Activated T-helper 9 cell treated with anti-CD3 and anti-CD28 coated beads, Interleukin-2, amount 50 U/mL, for 16 hours (primary cell): Measurements from ENCODE around the gene SRC.

Source experiments
- DNase-seq: peaks from one replicate; pipeline ENCODE4 v3.0.0-alpha.2; 2020; ENCODE audit warnings: low read depth

The SRC gene

DNA sequence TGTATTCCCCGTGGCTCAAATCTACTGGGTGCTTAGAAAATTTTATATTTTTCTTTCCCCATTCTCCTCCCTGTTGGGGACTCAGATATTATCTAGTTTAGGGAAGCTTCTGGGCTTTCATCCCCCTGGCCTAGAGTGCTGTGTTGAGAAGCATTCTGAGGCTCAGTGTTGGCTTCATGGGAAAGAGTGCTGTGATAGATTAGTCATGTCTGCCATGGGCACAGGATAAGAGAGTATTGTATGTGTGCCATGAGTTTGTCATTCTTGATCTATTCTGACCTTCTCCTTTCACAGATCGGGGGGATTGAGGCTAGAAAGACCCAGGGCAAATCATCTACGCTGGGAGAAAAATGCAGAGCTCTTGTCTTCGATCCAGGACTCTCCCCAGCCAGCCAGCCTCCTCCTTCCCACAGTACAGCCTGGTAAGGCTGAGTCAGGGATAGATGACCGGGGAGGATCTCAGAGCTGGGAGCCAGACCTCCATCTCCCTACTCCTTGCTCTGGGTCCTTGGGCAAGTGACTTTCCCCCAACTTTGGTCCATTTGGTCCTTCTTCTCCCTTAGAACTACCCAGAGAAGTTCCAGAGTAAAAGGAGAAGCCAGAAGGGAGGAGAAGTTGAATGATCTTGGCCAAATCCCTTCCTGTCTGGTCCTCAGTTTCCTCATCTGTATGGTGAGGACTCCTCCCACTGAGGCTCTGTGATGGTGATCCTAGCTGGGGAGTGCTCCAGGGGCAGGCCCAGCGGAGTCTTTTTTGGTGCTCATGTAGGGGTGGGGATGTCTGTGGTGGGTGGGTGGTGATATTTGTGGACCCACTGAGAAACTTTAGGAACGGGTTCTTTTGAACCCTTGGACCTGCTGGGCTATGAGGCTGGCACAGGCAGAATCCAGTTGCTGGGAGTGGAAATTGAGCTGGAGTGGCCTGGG lies 5.0 kb downstream of the SRC start:
- no peak for DNase-seq

DNA sequence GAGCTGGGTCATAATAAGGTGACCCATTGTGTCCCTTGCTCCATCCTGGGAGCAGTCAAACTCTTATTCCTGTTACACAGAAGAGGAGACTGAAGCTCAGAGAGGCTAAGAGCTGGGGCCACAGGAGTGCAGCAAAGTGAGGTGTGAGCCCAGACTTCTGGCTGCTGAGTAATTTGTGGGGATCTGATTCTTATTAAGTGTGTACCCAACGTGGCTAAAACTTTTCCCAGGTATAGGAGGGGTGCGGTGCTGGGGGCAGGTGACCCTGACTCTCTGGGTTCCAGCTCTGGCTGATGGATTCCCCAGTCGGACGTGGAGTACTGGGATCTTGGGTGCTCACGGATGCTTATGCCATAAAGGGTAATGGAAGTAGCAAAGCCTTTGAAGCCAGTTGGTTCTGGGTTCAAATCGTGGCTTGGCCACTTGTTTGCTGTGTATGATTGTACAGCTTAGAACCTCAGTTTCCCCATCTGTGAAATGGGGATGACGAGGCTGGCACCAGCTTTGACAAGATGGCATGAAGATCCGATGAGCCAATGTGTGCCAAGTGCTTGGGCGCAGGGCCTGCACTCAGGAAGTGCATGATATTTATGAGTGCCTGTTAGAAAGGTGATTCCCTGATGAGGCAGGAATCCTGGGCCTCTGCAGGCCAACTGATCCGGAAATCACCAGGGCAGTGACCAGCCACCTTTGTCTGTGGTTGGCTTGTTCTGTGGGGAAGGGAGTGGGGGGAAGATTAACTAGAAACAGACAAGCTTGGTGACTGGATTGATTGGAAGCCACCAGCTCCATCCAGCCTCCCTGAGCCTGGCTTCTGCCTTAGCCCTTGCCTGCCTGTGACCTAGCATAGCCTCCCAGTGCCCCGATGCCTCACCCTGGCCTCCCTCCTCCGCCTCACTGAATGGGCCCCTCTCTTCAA lies 6.0 kb downstream of the SRC start:
- DNase-seq: no peak

DNA sequence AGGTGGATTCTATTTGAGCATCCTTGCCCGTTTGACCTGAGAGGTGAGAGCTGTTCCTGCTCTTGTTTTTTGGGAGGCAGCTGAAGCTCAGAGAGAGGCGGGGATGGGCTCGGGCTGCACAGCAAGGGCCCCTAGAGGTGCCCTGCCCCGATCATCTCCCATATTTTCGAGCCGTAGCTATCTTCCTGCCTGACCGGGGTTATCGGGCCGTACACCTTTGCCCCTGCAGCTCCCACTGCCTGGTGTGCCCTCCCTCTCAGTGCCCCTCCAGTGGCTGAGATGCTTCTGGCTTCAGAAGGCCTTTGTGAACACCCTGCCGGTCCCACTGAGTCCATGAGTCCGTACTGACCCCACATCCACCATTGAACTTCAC lies 6.7 kb downstream of the SRC start:
- DNase-seq: no peak

DNA sequence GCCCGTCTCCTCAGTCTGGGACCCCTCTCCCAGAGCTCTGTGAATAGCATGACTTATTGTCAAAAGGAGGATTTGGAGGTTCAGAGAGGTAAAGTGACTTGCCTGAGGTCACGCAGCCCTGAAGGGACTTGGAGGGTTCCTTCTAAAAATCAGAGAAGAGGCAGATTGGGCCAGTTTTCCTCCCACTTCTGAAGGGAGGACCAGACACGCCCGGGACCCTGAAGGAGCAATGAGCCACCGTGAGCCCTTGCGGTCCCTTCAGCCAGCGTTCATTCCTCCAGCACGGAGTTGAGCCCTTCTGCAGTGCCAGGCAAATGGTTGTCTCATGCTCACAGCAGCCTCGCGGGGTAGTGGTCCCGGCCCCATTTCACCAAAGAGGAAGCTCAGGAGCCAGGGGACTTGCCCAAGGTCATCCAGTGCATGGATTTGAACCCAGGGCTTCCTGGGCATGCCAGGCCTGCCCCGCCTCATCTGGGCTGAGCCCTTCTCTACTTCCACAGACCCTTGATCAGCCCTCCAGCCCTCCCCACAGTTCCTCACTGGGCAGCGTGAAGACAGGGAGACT lies 7.4 kb downstream of the SRC start:
- no peak for DNase-seq

DNA sequence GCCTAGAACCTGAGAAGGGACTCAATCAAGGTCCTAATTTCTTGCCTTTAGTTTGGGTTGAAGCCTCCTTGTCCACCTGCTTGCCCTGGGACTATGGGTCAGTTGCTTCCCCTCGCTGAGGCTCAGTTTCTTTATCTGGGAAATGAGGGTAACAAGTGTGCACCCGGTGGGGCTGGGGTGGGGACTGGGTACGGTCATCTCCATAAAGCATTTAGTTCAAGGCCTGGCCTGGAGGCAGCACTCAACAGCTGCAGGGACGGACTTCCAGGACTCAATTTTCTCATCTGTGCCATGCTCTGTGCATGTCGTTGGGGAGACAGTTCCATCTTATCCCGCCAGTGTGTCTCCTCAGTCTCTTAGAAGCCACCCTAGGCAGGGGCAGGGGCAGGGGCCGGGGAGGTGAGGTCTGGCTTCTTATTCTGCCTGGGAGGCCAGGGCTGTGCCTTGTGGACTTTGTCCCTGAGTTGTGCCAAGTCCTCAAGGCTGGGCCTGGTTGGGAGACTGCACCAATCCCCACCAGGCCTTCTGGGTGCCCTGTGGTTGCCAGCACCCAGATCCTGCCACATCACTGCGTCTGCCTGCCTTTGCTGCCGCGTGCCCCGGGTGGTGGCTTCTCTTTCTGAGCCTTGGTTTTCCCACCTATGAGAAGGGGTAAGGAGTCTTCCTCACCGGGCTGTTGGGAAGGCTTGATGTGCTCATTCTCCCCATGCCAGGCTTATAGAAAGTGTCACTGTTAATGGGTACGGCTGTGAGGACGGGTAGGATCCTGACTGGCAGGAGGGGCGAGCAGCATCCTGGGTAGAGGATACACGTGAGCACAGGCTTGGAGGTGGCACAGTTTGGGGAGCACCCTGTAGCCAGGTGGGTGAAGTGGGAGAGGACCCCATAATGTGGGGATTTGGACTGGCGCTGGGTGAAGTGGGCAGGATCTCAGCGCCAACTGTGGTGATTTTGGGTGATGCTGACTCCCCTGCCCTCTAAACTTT lies 8.6 kb downstream of the SRC start:
- no peak for DNase-seq

DNA sequence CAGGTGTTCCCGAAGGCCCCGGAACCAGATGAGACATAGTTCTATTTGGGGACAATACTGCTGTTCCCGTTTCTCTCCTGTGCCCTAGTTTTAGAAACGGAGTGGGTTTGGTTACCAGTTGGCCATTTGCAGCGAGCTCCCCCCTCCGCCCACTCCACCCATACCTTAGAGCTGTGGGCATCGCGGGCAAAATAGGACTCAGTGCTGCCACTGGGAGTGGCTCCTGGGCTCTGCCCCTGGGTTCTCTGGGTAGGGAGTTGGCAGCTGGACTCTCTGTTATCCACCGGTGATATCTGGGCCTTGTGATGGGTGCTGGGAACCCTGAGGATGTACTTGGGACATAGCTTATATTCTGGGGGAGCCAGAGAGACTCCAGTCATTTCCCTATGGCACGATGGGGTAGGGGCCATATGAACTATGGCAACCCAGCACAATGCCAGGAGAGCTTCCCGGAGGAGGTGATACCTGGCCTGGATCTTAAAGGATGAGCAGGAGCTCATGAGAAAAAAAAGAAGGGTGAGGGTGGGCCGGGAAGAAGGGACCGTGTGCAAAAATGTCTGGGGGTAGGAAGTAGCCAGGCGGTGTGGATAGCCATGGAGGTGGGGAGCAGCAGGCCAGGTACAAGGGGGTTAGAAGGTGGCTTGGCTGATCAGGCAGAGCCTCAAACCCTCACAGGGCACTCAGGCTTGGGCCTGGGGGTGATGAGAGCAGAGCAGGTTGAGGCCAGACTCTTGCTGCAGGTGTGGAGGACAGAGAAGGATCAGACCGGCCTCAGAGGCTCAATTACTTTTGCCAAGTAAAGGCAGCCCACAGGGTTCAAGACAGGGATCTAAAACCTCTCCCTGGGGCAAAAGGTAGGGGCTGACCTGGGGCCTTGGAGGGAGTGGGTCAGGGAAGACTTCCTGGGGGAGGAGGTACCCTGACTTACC lies 9.6 kb downstream of the SRC start:
- DNase-seq: no peak

DNA sequence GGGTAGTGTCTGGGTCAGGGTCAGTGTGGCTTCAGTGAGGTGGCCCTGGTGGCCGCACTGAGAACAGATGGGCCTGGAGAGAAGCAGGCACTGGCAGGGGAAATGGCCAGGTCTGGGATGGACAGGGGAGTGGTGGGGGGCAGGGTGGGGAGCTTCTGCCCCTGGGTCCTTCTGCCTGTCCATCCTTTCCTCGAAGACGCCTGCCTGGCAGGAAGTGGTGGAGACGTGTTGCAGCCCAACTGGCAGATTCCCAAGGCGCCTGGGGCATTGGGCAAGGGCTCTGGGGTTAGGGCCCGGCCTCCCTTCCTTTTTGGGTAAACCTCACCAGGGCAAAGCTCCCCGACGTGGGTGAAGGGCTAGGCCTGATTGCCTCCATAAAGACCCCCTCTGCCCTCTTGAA lies 10.4 kb downstream of the SRC start:
- DNase-seq: no peak

DNA sequence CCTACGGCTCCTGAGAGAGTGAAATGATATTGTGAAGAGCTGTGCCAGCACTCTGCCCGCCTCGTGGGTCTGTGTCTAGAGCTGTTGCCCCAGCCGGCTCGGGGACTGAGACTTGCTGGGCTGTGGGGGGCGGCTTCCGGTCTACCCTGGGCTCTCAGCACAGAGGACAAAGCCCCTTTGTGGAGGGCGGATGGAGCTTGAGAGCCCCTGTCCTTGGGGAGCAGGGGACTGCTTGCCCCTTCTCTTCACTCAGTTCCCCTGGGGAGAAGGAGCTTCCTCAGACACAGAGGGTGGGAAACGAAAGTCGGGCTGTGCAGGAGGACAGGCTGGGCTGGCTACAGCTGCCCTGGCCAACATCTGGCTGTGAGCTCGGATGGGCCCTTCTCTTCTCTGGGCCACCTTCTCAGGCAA lies 11.0 kb downstream of the SRC start:
- DNase-seq: no peak

DNA sequence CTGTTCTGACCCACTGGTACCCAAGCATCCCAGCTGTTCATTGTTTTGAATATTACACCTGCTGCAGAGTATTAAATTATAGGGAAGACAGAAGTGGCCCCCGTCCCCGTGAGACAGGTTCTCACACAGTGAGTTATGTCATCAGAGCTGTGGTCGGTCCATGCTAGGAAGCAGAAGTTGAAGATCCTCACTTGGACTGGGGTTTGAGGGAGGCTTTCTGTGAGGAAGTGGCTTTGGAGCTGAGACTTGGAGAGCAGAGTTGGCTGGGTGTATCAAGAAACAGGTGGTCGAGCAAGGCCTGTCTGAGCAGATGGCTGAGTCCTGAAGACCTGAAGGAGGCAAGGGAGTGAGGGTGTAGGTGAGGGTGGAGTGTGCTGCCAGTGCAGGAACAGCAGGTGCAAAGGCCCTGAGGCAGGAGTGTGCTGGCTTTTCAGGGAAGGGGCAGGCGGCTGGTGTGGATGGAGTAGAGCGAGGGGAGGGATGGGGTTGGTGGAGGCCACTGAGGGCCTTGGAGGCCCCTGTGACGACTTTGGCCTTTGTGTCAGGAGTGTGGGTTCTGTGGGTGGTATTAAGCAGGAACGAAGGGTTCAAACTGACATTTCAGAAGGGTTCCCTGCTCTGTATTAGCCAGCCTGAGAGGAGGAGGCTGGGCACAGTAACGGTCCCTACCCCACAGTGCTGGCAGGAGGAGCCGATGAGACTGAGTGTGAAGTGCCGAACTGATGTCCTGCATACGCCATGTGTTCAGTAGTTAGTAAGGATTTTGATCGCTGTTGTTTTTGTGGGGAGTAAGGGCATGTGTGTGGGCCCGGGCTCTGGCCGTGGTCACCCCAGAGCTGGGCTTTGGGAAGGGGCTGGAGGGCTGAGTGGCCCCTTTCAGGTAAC lies 11.8 kb downstream of the SRC start:
- DNase-seq: no peak

DNA sequence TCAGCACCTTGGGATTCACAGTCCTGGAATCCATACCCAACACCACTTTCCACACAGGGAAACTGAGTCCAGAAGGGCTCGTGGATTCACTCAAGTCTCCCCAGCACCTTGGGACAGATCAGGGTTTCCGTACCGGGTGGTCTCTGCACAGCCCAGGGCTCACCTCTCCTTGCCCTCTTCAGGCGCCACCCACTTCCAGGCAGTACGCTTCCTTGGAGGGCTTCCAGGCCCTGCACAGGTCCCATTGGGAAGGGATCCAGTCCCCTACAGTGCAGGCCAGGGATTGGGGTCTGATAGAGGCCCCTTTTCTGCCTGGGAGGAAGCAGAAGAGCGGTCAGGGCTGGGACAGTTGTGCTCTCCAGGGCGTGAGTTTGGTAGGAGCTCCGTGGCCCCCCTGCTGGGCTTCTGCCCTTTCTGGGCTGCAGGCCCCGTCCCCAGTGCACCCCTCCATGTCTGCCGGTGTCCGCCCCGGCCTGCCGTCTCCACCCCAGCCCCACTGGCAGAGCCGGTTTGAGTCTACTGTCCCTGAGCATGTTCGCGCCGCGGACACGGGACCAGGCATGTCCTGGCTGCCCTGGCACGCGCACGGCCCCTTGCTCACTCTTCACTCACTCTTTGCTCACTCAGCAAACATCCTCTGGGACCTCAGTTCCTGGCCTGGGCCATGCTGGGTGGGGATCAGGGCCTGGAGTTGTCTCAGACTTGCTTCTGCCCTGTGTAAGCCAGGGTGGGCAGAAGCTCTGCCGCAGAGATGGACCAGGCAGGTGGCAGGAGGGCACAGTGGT lies 12.6 kb downstream of the SRC start:
- no peak for DNase-seq

DNA sequence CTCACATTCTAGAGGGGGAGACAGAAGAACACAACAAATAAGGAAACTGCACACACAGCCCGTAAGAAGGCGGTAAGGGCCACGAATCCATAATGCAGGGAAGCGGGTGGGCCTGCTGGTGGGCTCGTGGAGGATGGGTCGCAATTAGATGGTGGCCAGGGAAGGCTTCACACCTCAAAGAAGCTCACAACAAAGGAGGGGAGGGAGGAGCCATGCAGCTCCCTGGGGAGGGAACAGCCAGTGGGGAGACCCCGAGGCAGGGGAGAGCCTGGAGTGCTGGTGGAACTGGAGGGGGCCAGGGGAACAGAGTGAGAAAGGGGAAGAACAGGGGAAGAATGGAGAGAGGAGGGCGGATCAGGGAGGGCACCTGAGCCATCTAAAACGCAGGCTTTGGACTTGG lies 13.4 kb downstream of the SRC start:
- DNase-seq: no peak

DNA sequence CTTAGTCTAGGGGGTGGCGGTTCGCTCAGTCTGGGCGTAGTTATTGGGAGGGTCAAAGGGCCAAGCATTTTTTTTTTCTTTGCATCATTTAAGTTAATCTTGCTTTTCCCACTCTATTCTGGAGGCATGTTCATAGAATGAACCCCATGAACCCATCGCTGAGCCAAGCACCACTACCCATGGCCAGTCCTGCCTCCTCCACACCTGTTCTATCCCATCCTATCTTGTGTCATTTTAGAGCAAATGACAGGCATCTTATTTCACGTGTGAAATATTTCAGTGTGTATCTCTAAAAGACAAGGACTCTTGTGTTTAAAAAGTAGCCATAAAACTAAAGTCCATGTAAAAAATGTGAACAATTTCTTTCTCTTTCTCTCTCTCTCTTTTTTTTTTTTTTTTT lies 13.9 kb downstream of the SRC start:
- DNase-seq: no peak

DNA sequence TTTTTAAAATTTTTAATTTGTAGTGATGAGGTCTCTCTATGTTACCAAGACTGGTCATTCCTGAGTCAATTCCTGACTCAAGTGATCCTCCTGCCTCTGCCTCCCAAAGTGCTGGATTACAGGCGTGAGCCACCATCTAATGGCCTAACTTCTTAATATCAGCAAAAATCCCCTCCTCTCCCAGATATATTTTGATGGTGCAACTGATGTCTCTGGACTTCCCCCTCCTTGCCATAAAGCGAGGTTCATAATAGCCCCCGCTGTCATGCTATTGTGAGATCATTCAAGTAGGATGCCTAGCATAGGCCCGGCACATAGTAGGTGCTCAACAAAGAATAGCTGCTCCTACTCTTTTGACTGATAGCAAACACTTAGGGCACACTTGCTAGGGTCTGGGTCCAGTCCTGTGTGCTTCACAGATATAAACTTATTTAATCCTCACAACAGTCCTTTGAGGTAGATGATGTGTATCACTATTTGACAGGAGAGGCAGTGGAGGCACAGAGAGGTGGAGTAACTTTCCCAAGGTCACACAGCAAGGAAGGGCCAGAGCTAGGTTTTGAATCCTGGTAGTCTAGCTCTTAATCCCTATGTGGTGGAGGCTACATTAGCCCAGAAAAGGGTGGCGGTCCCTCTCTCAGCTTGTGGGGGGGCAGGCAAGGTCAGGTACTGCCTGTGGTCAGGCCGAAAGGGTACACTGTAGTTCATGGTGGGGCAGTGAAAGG lies 14.6 kb downstream of the SRC start:
- no peak for DNase-seq

DNA sequence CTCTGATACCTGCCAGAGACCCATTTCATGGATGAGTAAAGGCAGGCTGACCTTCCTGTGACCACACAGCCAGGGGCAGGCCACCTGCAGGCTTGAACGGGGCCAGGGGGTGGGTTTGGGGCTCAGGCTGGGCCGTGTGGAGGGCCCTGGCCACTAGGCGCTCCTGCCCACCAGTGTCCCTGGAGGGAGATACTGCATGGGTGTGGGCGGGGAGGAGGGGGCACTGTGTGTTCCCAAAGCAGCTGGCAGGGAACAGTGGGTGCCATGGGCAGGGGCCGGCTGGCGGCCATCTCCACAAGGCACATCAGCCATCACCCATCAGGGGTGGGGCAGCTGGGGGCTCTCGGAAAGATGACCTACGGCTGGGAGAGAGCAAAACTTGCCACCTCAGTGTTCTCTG lies 15.4 kb downstream of the SRC start:
- no peak for DNase-seq

DNA sequence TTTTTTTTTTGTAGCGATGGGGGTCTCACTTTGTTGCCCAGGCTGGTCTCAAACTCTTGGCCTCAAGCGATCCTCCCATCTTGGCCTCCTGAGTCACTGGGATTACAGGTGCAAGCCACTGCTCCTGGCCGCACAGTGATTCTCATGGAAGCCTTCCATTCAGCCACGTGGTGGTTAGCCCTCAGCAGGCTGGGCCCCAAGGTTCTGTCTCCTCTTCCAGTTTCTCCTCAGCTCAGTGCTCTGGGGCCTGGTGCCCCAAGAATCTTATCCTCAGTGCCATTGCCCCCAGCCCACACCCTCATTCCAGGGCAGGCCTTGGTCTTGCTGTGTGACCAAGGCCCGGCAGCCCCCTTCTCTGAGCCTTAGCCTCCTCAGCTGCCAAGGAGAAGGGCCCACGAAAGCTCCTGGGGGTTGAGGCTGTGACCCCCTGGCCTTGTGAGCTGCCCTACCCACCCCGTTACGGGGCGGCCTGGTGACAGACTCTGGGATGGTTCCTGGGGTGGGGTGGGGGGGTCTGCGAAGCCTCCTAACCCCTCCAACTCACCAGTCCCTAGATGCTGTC lies 16.4 kb downstream of the SRC start:
- DNase-seq: no peak

DNA sequence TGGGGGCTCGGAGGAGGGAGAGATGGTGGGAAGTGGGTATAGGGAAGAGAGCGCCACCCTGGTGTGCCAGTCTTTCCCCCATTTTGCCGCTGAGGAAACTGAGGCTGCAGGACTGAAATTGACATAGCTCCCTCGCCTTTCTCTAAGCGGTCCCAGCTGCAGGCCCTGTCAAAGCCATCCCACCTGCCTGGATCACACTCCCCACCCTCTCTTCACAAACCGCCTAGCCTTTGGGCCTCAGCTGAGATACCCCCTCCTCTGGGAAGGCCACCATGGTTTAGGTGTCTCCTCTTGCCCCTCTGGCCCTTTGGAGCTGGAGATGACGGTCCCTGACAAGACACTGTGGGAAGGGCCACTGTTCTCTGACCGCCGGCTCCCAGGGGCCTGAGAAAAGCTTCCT lies 16.9 kb downstream of the SRC start:
- no peak for DNase-seq

DNA sequence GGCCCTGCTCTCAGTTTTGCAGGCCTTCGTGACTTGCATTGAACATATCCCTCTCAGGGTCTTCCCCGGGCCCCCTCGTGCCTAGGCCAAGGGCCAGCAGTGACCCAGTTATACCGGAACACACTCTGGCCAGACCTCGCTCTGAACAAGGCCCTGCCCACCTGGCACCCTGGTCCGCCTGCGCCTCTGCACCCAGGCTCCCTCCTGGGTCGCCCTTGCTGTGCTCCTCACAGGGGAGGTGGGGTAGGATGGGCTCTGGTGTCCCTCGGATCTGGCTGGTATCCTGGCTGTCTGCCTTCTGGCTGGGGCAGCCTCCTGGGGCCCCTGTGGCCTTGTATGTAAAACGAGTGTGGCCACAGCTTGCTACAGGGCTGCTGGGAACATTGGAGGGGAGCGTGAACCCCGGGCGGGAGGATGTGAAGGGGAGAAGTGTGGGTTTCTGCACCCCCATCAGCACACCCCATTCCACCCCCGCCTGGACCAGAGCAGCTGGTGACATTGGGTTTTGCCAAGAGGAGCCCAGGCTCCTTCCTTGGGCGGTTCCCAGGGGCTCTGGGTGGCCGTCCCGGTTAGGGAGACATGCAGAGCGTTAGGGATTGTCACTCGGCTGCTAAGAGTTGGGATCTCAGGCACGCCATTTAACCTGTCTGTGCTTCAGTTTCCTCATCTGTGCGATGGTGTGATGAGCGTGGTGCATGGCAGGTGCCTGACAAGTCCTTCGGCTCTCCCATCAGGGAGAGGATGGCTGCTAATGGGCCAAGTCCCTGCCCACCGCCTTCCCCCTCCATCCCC lies 17.5 kb downstream of the SRC start:
- no peak for DNase-seq
